IPS DF 6.9 (cell line): ENCODE results near the gene BCL11B.

Experiments
- DNase-seq: peaks from one replicate; pipeline ENCODE4 v3.0.0-alpha.2; 2013; ENCODE audit warnings: low read depth, low spot score
- H3K27ac ChIP-seq: one replicate; pipeline ENCODE4 v1.5.1; 2013; ENCODE audit warnings: low read length, control low read depth
- H3K27me3 ChIP-seq: 2 replicates; pipeline ENCODE4 v1.6.1; 2013; ENCODE audit warnings: mild to moderate bottlenecking, low read length; ENCODE audit not compliant: control insufficient read depth, insufficient read depth
- H3K36me3 ChIP-seq: 2 replicates; pipeline ENCODE4 v1.6.1; 2013; ENCODE audit warnings: low read length; ENCODE audit not compliant: control insufficient read depth, insufficient read depth
- H3K4me1 ChIP-seq: 2 replicates; pipeline ENCODE4 v1.6.1; 2013; ENCODE audit warnings: low read length; ENCODE audit not compliant: control insufficient read depth, insufficient read depth
- H3K4me3 ChIP-seq: 2 replicates; pipeline ENCODE4 v1.5.1; 2013; ENCODE audit warnings: mild to moderate bottlenecking, low read length
- H3K9me3 ChIP-seq: 2 replicates; pipeline ENCODE4 v1.6.1; 2013; ENCODE audit warnings: low read length, inconsistent platforms; ENCODE audit not compliant: control insufficient read depth, insufficient read depth
- WGBS: extraction: QIAGEN DNeasy Blood & Tissue Kit; methylation state at CpG from one replicate; pipeline ENCODE4 v1.1.7; 2013; ENCODE audit warnings: mixed read lengths, missing lambda C conversion rate; ENCODE audit not compliant: insufficient read length, insufficient coverage; 5-methylcytosine and 5-hydroxymethylcytosine counted together

BCL11B gene

GRCh38 chr14:99258876-99259726 lies 12.9 kb downstream of the BCL11B start:
- 100% methylated on average over 5 of the region's 27 CpGs for WGBS
- Histone ChIP-seq H3K4me3 (no peak overlapping the region), H3K4me1 (peaks cover 21% of the 10 kb centered on the region), H3K9me3 (no peaks in the 10 kb centered on the region), H3K27me3 (no peaks in the 10 kb centered on the region), H3K27ac (no peak overlapping the region), H3K36me3 (no peaks in the 10 kb centered on the region)
- no peak for DNase-seq

GRCh38 chr14:99258341-99258861 lies 13.6 kb downstream of the BCL11B start:
- no peaks in the 10 kb centered on the region for H3K9me3 ChIP-seq
- H3K4me3 ChIP-seq: no peak overlapping the region
- no CpG with 5 or more reads among the region's 8 CpGs for WGBS
- H3K27ac ChIP-seq: no peak overlapping the region
- no peaks in the 10 kb centered on the region for H3K36me3 ChIP-seq
- no peak for DNase-seq
- H3K4me1 ChIP-seq: peaks cover 21% of the 10 kb centered on the region
- no peaks in the 10 kb centered on the region for H3K27me3 ChIP-seq

GRCh38 chr14:99257673-99258221 lies 14.2 kb downstream of the BCL11B start:
- Histone ChIP-seq H3K36me3 (no peaks in the 10 kb centered on the region), H3K27me3 (no peaks in the 10 kb centered on the region), H3K9me3 (no peaks in the 10 kb centered on the region), H3K4me1 (peaks cover 19% of the 10 kb centered on the region), H3K4me3 (no peak overlapping the region), H3K27ac (no peak overlapping the region)
- DNase-seq: no peak
- WGBS: no CpG with 5 or more reads among the region's 16 CpGs

- H3K27me3 ChIP-seq: no peaks in the 10 kb centered on the region
- H3K4me3 ChIP-seq: no peak overlapping the region
- no peak for DNase-seq
- H3K9me3 ChIP-seq: no peaks in the 10 kb centered on the region
- H3K4me1 ChIP-seq: peaks cover 17% of the 10 kb centered on the region
- no CpG with 5 or more reads among the region's 14 CpGs for WGBS
- H3K27ac ChIP-seq: no peak overlapping the region
- H3K36me3 ChIP-seq: no peaks in the 10 kb centered on the region
These were observed 14.8 kb downstream of the BCL11B start for GRCh38 chr14:99257122-99257672.

- H3K27me3 ChIP-seq: no peaks in the 10 kb centered on the region
- H3K4me1 ChIP-seq: peaks cover 14% of the 10 kb centered on the region
- no peaks in the 10 kb centered on the region for H3K9me3 ChIP-seq
- no peak overlapping the region for H3K4me3 ChIP-seq
- no peaks in the 10 kb centered on the region for H3K36me3 ChIP-seq
- WGBS: no CpG with 5 or more reads among the region's 5 CpGs
- no peak for DNase-seq
- H3K27ac ChIP-seq: no peak overlapping the region
These were observed 15.5 kb downstream of the BCL11B start for GRCh38 chr14:99256483-99256874.

- Histone ChIP-seq H3K9me3 (no peaks in the 10 kb centered on the region), H3K27ac (no peak overlapping the region), H3K4me1 (peaks cover 10% of the 10 kb centered on the region), H3K27me3 (no peaks in the 10 kb centered on the region), H3K36me3 (no peaks in the 10 kb centered on the region), H3K4me3 (no peak overlapping the region)
- WGBS: no CpG with 5 or more reads among the region's 19 CpGs
- no peak for DNase-seq
These were observed 16.1 kb downstream of the BCL11B start for GRCh38 chr14:99255621-99256482.

- Histone ChIP-seq H3K4me1 (peaks cover 8% of the 10 kb centered on the region), H3K4me3 (no peak overlapping the region), H3K27me3 (no peaks in the 10 kb centered on the region), H3K36me3 (no peaks in the 10 kb centered on the region), H3K27ac (no peak overlapping the region), H3K9me3 (no peaks in the 10 kb centered on the region)
- no CpG with 5 or more reads among the region's 16 CpGs for WGBS
- DNase-seq: no peak
These were observed 17.5 kb downstream of the BCL11B start for GRCh38 chr14:99254328-99255009.

- DNase-seq: no peak
- no peak overlapping the region for H3K27ac ChIP-seq
- no peaks in the 10 kb centered on the region for H3K36me3 ChIP-seq
- H3K4me1 ChIP-seq: peaks cover 8% of the 10 kb centered on the region
- no peak overlapping the region for H3K4me3 ChIP-seq
- H3K9me3 ChIP-seq: no peaks in the 10 kb centered on the region
- no peaks in the 10 kb centered on the region for H3K27me3 ChIP-seq
- WGBS: no CpG with 5 or more reads among the region's 7 CpGs
These were observed 18.1 kb downstream of the BCL11B start for GRCh38 chr14:99253890-99254289.

- peaks cover 10% of the 10 kb centered on the region for H3K4me1 ChIP-seq
- no peaks in the 10 kb centered on the region for H3K9me3 ChIP-seq
- H3K36me3 ChIP-seq: no peaks in the 10 kb centered on the region
- H3K4me3 ChIP-seq: no peak overlapping the region
- H3K27ac ChIP-seq: no peak overlapping the region
- no CpG with 5 or more reads among the region's 25 CpGs for WGBS
- DNase-seq: no peak
- no peaks in the 10 kb centered on the region for H3K27me3 ChIP-seq
These were observed 18.8 kb downstream of the BCL11B start for GRCh38 chr14:99252940-99253868.
